HEK293 (cell line): ENCODE measurements around the gene OR7G1.

ENCODE experiments used
- BCL11A ChIP-seq: fragments of 450-650 bp; formaldehyde crosslinking; IDR thresholded peaks from 2 replicates; pipeline ENCODE4 v1.5.1; 2016; ENCODE audit warnings: low read depth, missing biosample characterization, missing genetic modification characterization
- GLI2 ChIP-seq: fragments of 450-650 bp; formaldehyde crosslinking; IDR thresholded peaks from 2 replicates; pipeline ENCODE4; 2017; ENCODE audit warnings: missing biosample characterization, missing genetic modification characterization, low read depth, borderline replicate concordance
- HOXA7 ChIP-seq: sonication (generic); formaldehyde crosslinking; IDR thresholded peaks from 2 replicates; pipeline ENCODE4 v1.8.1; 2022; ENCODE audit warnings: missing genetic modification reagents, borderline replicate concordance
- HOXC10 ChIP-seq: sonication (generic); formaldehyde crosslinking; IDR thresholded peaks from 2 replicates; pipeline ENCODE4 v1.8.1; 2023; ENCODE audit warnings: mild to moderate bottlenecking, missing genetic modification reagents
- TRIM28 ChIP-seq: IDR thresholded peaks from 2 replicates; pipeline ENCODE4 v1.6.1; 2011; ENCODE audit warnings: low read length, control low read depth, borderline replicate concordance
- ZBTB21 ChIP-seq: fragments of 450-650 bp; formaldehyde crosslinking; IDR thresholded peaks from 2 replicates; pipeline ENCODE4 v1.5.1; 2017; ENCODE audit warnings: missing biosample characterization, missing genetic modification characterization
- ZBTB48 ChIP-seq: fragments of 450-650 bp; formaldehyde crosslinking; IDR thresholded peaks from 2 replicates; pipeline ENCODE4 v1.5.1; 2016; ENCODE audit warnings: missing biosample characterization, missing genetic modification characterization
- ZFHX2 ChIP-seq: fragments of 450-650 bp; formaldehyde crosslinking; conservative IDR thresholded peaks from 2 replicates; pipeline ENCODE4 v1.5.1; 2016; ENCODE audit warnings: missing biosample characterization, missing genetic modification characterization
- ZNF140 ChIP-seq: fragments of 450-650 bp; formaldehyde crosslinking; IDR thresholded peaks from 2 replicates; pipeline ENCODE4 v1.5.1; 2016; ENCODE audit warnings: missing biosample characterization, missing genetic modification characterization
- ZNF16 ChIP-seq: fragments of 450-650 bp; formaldehyde crosslinking; IDR thresholded peaks from 2 replicates; pipeline ENCODE4 v1.5.1; 2016; ENCODE audit warnings: low read depth, missing biosample characterization, missing genetic modification characterization
- ZNF184 ChIP-seq: fragments of 450-650 bp; IDR thresholded peaks from 2 replicates; pipeline ENCODE4 v1.5.1; 2018; ENCODE audit warnings: missing biosample characterization, mild to moderate bottlenecking, missing genetic modification characterization
- ZNF302 ChIP-seq: fragments of 450-650 bp; formaldehyde crosslinking; IDR thresholded peaks from 2 replicates; pipeline ENCODE4 v1.5.1; 2016; ENCODE audit warnings: missing biosample characterization, missing genetic modification characterization, low read depth
- ZNF311 ChIP-seq: fragments of 450-650 bp; formaldehyde crosslinking; IDR thresholded peaks from 2 replicates; pipeline ENCODE4 v1.5.1; 2017; ENCODE audit warnings: missing biosample characterization, missing genetic modification characterization, borderline replicate concordance
- ZNF335 ChIP-seq: fragments of 450-650 bp; formaldehyde crosslinking; conservative IDR thresholded peaks from 2 replicates; pipeline ENCODE4 v1.5.1; 2016; ENCODE audit warnings: missing biosample characterization, missing genetic modification characterization
- ZNF354C ChIP-seq: fragments of 450-650 bp; formaldehyde crosslinking; IDR thresholded peaks from 2 replicates; pipeline ENCODE4 v1.5.1; 2016; ENCODE audit warnings: missing biosample characterization, missing genetic modification characterization, low read depth, borderline replicate concordance
- ZNF394 ChIP-seq: fragments of 450-650 bp; formaldehyde crosslinking; IDR thresholded peaks from 2 replicates; pipeline ENCODE4 v1.5.1; 2016; ENCODE audit warnings: missing biosample characterization, missing genetic modification characterization, mild to moderate bottlenecking, moderate library complexity, borderline replicate concordance
- ZNF404 ChIP-seq: fragments of 450-650 bp; formaldehyde crosslinking; IDR thresholded peaks from 2 replicates; pipeline ENCODE4 v1.5.1; 2017; ENCODE audit warnings: missing biosample characterization, missing genetic modification characterization
- ZNF529 ChIP-seq: fragments of 450-650 bp; formaldehyde crosslinking; IDR thresholded peaks from 2 replicates; pipeline ENCODE4 v1.5.1; 2017; ENCODE audit warnings: missing genetic modification characterization, missing biosample characterization; ENCODE audit not compliant: insufficient replicate concordance
- ZNF530 ChIP-seq: fragments of 450-650 bp; formaldehyde crosslinking; IDR thresholded peaks from 2 replicates; pipeline ENCODE4 v1.5.1; 2016; ENCODE audit warnings: low read depth, missing biosample characterization, missing genetic modification characterization
- ZNF558 ChIP-seq: fragments of 450-650 bp; formaldehyde crosslinking; IDR thresholded peaks from 2 replicates; pipeline ENCODE4 v1.5.1; 2016; ENCODE audit warnings: missing biosample characterization, missing genetic modification characterization
- ZNF600 ChIP-seq: fragments of 450-650 bp; formaldehyde crosslinking; IDR thresholded peaks from 2 replicates; pipeline ENCODE4 v1.5.1; 2016; ENCODE audit warnings: missing biosample characterization, missing genetic modification characterization
- ZNF707 ChIP-seq: fragments of 450-650 bp; formaldehyde crosslinking; IDR thresholded peaks from 2 replicates; pipeline ENCODE4 v1.5.1; 2016; ENCODE audit warnings: missing biosample characterization, missing genetic modification characterization
- ZNF776 ChIP-seq: fragments of 450-650 bp; formaldehyde crosslinking; IDR thresholded peaks from 2 replicates; pipeline ENCODE4 v1.5.0; 2017; ENCODE audit warnings: missing biosample characterization, missing genetic modification characterization, borderline replicate concordance
- ZNF777 ChIP-seq: fragments of 450-650 bp; formaldehyde crosslinking; IDR thresholded peaks from 2 replicates; pipeline ENCODE4 v1.5.1; 2017; ENCODE audit warnings: missing biosample characterization, missing genetic modification characterization, borderline replicate concordance
- ZNF830 ChIP-seq: fragments of 450-650 bp; IDR thresholded peaks from 2 replicates; pipeline ENCODE4 v1.5.0; 2018; ENCODE audit warnings: missing biosample characterization, missing genetic modification characterization, low read depth, mild to moderate bottlenecking, moderate library complexity
- TF ChIP-seq, protein P1 (sequence below): fragments of 450-650 bp; formaldehyde crosslinking; IDR thresholded peaks from 2 replicates; pipeline ENCODE4 v1.5.1; 2016; ENCODE audit warnings: missing biosample characterization, missing genetic modification characterization
- TF ChIP-seq, protein P2 (sequence below): fragments of 450-650 bp; formaldehyde crosslinking; IDR thresholded peaks from 2 replicates; pipeline ENCODE4 v1.5.1; 2017; ENCODE audit warnings: missing biosample characterization, missing genetic modification characterization
- TF ChIP-seq, protein P3 (sequence below): fragments of 450-650 bp; formaldehyde crosslinking; IDR thresholded peaks from 2 replicates; pipeline ENCODE4 v1.5.1; 2016; ENCODE audit warnings: missing biosample characterization, missing genetic modification characterization
- TF ChIP-seq, protein P4 (sequence below): fragments of 450-650 bp; formaldehyde crosslinking; IDR thresholded peaks from 2 replicates; pipeline ENCODE4 v1.5.1; 2017; ENCODE audit warnings: missing biosample characterization, missing genetic modification characterization
- TF ChIP-seq, protein P5 (sequence below): fragments of 450-650 bp; IDR thresholded peaks from 2 replicates; pipeline ENCODE4 v1.5.1; 2018; ENCODE audit warnings: missing biosample characterization, mild to moderate bottlenecking, missing genetic modification characterization

OR7G1 gene

DNA sequence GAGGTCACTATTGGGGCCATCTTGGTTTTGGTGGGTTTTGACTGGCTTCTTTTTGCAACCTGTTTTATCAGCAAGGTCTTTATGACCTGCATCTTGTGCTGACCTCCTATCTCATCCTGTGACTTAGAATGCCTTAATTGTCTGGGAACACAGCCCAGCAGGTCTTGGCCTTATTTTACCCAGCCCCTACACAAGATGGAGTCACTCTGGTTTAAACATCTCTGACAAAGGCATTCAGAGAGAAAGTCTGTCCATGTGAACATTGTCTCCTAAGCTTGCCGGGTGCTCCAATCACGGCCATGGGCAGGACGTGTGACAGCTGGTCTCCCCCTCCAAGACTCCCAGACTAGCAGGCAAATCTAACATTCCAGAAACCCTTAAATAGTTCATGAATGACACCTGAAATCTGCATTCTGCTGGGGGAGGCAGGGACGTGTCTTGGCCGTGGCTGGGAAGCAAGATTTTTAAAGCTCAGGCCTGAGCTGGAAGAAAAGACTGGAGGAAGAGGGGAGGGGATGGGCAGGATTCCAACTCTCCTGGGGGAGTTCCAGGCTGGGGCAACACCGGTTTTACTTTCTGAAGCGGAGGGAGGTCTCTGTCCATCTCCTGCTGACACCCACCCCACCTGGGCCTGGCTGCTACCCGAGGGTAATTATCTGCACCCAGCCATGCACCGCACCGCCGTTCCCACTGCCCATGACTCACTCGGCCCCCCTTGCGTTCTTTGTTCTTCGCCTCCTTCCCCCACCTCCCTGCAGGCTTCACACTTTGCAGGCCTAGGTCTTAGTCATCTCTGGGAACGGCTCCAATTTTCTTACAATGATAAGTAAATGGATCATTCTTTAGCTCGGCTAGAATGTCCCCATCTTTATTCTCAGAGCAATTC, 40.3 kb downstream of the OR7G1 start (continued):
- no peak for TF ChIP-seq BCL11A (tag by site-specific recombination)
- TF ChIP-seq ZNF600 = peak; percentile 84
- no peak for TF ChIP-seq GLI2
- no peak for TF ChIP-seq ZNF830 (tag by site-specific recombination)
- no peak for TF ChIP-seq ZNF777 (tag by site-specific recombination)
- TF ChIP-seq, protein P1, sequence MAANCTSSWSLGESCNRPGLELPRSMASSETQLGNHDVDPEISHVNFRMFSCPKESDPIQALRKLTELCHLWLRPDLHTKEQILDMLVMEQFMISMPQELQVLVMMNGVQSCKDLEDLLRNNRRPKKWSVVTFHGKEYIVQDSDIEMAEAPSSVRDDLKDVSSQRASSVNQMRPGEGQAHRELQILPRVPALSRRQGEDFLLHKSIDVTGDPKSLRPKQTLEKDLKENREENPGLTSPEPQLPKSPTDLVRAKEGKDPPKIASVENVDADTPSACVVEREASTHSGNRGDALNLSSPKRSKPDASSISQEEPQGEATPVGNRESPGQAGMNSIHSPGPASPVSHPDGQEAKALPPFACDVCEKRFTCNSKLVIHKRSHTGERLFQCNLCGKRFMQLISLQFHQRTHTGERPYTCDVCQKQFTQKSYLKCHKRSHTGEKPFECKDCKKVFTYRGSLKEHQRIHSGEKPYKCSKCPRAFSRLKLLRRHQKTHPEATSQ = no peak
- 0 out of 2 replicates have a peak, but pooled peaks have one; percentile 11 for TF ChIP-seq ZNF184 (tag by site-specific recombination)
- TF ChIP-seq, protein P2, sequence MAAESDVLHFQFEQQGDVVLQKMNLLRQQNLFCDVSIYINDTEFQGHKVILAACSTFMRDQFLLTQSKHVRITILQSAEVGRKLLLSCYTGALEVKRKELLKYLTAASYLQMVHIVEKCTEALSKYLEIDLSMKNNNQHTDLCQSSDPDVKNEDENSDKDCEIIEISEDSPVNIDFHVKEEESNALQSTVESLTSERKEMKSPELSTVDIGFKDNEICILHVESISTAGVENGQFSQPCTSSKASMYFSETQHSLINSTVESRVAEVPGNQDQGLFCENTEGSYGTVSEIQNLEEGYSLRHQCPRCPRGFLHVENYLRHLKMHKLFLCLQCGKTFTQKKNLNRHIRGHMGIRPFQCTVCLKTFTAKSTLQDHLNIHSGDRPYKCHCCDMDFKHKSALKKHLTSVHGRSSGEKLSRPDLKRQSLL (tag by site-specific recombination) = no peak
- no peak for TF ChIP-seq ZNF335 (tag by site-specific recombination)
- no peak for TF ChIP-seq HOXA7
- TF ChIP-seq ZNF776 (tag by site-specific recombination) = no peak
- TF ChIP-seq, protein P3, sequence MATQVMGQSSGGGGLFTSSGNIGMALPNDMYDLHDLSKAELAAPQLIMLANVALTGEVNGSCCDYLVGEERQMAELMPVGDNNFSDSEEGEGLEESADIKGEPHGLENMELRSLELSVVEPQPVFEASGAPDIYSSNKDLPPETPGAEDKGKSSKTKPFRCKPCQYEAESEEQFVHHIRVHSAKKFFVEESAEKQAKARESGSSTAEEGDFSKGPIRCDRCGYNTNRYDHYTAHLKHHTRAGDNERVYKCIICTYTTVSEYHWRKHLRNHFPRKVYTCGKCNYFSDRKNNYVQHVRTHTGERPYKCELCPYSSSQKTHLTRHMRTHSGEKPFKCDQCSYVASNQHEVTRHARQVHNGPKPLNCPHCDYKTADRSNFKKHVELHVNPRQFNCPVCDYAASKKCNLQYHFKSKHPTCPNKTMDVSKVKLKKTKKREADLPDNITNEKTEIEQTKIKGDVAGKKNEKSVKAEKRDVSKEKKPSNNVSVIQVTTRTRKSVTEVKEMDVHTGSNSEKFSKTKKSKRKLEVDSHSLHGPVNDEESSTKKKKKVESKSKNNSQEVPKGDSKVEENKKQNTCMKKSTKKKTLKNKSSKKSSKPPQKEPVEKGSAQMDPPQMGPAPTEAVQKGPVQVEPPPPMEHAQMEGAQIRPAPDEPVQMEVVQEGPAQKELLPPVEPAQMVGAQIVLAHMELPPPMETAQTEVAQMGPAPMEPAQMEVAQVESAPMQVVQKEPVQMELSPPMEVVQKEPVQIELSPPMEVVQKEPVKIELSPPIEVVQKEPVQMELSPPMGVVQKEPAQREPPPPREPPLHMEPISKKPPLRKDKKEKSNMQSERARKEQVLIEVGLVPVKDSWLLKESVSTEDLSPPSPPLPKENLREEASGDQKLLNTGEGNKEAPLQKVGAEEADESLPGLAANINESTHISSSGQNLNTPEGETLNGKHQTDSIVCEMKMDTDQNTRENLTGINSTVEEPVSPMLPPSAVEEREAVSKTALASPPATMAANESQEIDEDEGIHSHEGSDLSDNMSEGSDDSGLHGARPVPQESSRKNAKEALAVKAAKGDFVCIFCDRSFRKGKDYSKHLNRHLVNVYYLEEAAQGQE (tag by site-specific recombination) = no peak
- no peak for TF ChIP-seq ZNF707 (tag by site-specific recombination)
- TF ChIP-seq, protein P4, sequence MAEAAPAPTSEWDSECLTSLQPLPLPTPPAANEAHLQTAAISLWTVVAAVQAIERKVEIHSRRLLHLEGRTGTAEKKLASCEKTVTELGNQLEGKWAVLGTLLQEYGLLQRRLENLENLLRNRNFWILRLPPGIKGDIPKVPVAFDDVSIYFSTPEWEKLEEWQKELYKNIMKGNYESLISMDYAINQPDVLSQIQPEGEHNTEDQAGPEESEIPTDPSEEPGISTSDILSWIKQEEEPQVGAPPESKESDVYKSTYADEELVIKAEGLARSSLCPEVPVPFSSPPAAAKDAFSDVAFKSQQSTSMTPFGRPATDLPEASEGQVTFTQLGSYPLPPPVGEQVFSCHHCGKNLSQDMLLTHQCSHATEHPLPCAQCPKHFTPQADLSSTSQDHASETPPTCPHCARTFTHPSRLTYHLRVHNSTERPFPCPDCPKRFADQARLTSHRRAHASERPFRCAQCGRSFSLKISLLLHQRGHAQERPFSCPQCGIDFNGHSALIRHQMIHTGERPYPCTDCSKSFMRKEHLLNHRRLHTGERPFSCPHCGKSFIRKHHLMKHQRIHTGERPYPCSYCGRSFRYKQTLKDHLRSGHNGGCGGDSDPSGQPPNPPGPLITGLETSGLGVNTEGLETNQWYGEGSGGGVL (tag by site-specific recombination) = peak; percentile 99
- no peak for TF ChIP-seq ZNF529 (tag by site-specific recombination)
- TF ChIP-seq ZNF404 (tag by site-specific recombination) = no peak
- TF ChIP-seq, protein P5, sequence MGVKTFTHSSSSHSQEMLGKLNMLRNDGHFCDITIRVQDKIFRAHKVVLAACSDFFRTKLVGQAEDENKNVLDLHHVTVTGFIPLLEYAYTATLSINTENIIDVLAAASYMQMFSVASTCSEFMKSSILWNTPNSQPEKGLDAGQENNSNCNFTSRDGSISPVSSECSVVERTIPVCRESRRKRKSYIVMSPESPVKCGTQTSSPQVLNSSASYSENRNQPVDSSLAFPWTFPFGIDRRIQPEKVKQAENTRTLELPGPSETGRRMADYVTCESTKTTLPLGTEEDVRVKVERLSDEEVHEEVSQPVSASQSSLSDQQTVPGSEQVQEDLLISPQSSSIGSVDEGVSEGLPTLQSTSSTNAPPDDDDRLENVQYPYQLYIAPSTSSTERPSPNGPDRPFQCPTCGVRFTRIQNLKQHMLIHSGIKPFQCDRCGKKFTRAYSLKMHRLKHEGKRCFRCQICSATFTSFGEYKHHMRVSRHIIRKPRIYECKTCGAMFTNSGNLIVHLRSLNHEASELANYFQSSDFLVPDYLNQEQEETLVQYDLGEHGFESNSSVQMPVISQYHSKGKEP = peak; percentile 94
- TF ChIP-seq TRIM28 = peak; percentile 60; the same call in 1 of the 2 replicates
- TF ChIP-seq ZFHX2 = peak; percentile 65
- no peak for TF ChIP-seq ZNF140 (tag by site-specific recombination)
- 0 out of 2 replicates have a peak, but pooled peaks have one; percentile 19 for TF ChIP-seq ZNF558 (tag by site-specific recombination)
- TF ChIP-seq HOXC10 (CRISPR knock-in tag) = no peak
- TF ChIP-seq ZNF394 (tag by site-specific recombination) = no peak; the same call in 1 of the 2 replicates
- TF ChIP-seq ZBTB21 (tag by site-specific recombination) = no peak
- no peak for TF ChIP-seq ZNF302
- peak; percentile 40; the same call in 1 of the 2 replicates for TF ChIP-seq ZBTB48
- no peak for TF ChIP-seq ZNF530 (tag by site-specific recombination)
- no peak for TF ChIP-seq ZNF311
- TF ChIP-seq ZNF16 (tag by site-specific recombination) = no peak
- TF ChIP-seq ZNF354C (tag by site-specific recombination) = no peak
